SK-N-MC (cell line): ENCODE results near the gene DSCAML1.

ENCODE experiments used
- DNase-seq: peaks from one replicate; pipeline ENCODE4 v3.0.0-alpha.2; 2011; ENCODE audit warnings: low read depth, low spot score
- H3K27ac ChIP-seq: fragments of 200-600 bp; sonication (generic); 2 replicates; pipeline ENCODE4 v1.5.1; 2016; ENCODE audit warnings: mixed run types
- H3K36me3 ChIP-seq: fragments of 200-600 bp; sonication (generic); 2 replicates; pipeline ENCODE4 v1.6.1; 2017; ENCODE audit warnings: antibody characterized with exemption, low read length, mixed read lengths; ENCODE audit not compliant: insufficient read depth
- H3K4me3 ChIP-seq: fragments of 200-600 bp; sonication (generic); 2 replicates; pipeline ENCODE4 v1.5.1; 2016
- H3K9ac ChIP-seq: fragments of 200-600 bp; sonication (generic); 2 replicates; pipeline ENCODE4 v1.8.0; 2017; ENCODE audit warnings: mixed run types, mixed read lengths; ENCODE audit not compliant: insufficient read length
- H3K9me3 ChIP-seq: fragments of 200-600 bp; sonication (generic); 2 replicates; pipeline ENCODE4 v1.6.1; 2017; ENCODE audit warnings: low read depth, mild to moderate bottlenecking, antibody characterized with exemption, low read length, moderate library complexity, mixed read lengths
- EZH2 ChIP-seq: fragments of 200-600 bp; sonication (generic); IDR thresholded peaks from one replicate; pipeline ENCODE4 v1.6.1; 2017; ENCODE audit warnings: antibody characterized with exemption
- FOXP2 ChIP-seq: optimal IDR thresholded peaks from 2 replicates; pipeline ENCODE3; 2011; ENCODE audit warnings: mild to moderate bottlenecking, moderate library complexity; ENCODE audit not compliant: insufficient read depth; ENCODE audit errors: extremely low read length, control extremely low read depth
- POLR2AphosphoS5 ChIP-seq: IDR thresholded peaks from 2 replicates; pipeline ENCODE4 v1.6.1; 2012; ENCODE audit warnings: mild to moderate bottlenecking, low read depth, low read length, borderline replicate concordance

DSCAML1 gene

DNA sequence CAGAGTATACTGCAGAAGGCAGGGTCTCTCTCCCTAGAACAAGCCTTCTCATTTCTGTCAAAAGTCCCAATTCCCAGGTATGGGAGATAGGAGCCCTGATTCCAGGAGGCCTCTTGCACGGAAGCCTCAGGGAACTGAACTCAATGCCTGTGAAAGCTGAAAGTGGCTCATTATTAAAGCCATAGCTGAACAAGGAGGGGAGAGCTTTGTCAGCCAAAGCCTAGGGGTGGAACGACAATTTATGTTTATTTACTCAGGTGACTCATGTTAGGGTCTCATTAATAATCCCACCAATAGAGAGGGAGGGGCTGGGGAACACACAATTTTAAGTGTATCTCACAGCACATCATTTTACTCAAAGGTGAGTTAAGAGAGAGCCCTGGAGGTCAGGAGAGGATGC lies 44.9 kb downstream of the DSCAML1 start:
- DNase-seq: no peak
- Histone ChIP-seq H3K9ac (no peak overlapping the region), H3K27ac (no peak overlapping the region), H3K4me3 (no peak overlapping the region), H3K9me3 (no peaks in the 10 kb centered on the region), H3K36me3 (no peaks in the 10 kb centered on the region)
- TF ChIP-seq POLR2AphosphoS5: no peak
- TF ChIP-seq EZH2: no peak
- no peak for TF ChIP-seq FOXP2

DNA sequence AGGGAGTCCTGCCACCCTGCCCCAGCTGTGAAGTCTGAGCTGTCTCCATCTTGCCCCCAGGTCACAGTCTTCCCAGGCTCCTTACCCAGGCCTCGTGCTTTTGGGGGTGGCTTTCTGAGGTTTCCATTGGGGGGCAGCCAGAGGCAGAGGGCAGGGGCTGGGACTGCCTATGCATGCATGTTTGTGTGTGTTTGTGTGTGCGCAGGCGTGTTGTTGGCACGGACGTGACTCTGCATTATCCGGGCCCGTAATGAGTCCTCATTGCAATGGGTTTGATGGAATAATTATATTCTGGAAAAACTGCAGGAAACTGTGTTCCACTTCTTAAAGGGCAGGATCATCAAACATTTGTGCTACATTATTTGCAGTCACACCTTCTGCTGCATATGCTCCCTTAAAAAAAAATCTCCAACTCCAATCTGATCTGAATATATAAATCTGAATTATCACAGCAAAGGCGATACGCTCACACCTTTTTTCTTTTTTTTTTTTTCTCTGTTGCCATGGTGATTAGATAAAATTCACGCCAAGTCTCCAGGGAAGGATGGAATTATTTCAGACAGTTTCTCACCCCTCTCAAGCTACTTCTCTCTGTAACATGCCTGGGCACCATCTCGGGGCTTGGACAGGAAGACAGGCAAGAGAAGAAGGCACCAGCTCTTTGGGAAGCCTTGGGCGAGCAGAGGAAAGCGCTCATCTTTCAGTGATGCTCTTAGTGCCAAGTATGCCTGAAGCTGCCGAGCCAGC lies 45.9 kb downstream of the DSCAML1 start:
- Histone ChIP-seq H3K9ac (no peak overlapping the region), H3K4me3 (no peak overlapping the region), H3K9me3 (no peaks in the 10 kb centered on the region), H3K36me3 (no peaks in the 10 kb centered on the region), H3K27ac (no peak overlapping the region)
- DNase-seq: no peak
- TF ChIP-seq EZH2 (no peak), POLR2AphosphoS5 (no peak), FOXP2 (no peak)

DNA sequence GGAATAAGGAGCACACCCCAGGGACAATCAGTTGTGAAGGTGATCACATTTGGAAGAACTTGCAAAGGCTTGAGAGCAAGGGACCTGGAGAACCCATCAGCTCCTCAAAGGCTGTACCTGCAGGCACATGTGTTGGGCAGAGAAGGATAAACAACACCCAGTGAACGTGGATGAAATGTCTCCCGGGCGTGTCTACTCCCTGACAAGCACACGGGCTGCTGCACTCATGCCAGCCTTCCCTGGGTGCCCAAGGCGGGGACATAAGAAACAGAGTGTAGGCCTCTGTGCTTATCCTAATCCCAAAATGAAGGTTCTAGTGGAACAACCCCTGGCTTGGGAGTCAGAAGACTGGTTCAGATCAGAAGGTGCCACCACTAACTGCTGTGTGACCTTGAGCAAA lies 46.7 kb downstream of the DSCAML1 start:
- H3K4me3 ChIP-seq: no peak overlapping the region
- DNase-seq: no peak
- no peak for TF ChIP-seq EZH2
- TF ChIP-seq POLR2AphosphoS5: no peak
- TF ChIP-seq FOXP2: no peak
- H3K9me3 ChIP-seq: no peaks in the 10 kb centered on the region
- H3K36me3 ChIP-seq: no peaks in the 10 kb centered on the region
- H3K27ac ChIP-seq: no peak overlapping the region
- no peak overlapping the region for H3K9ac ChIP-seq

DNA sequence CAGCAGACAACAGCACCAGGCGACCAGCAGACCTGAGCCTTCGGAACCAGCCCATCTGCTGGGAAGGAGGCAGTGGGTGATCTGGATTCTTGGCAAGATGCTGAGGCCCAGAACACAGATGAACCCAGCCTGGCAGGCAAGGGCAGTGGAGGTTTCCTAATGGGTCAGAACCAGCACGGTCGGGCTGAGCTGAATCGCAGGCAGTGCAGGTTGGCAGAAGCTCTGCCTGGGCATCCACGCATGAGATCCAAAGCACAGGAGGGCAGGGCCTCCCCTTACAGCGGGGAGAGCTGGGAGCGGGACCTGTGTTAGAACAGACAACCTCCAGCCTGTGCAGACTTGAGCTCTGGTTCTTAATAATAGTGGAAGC lies 47.5 kb downstream of the DSCAML1 start:
- H3K27ac ChIP-seq: no peak overlapping the region
- no peak overlapping the region for H3K9ac ChIP-seq
- no peaks in the 10 kb centered on the region for H3K9me3 ChIP-seq
- TF ChIP-seq FOXP2: no peak
- no peak for TF ChIP-seq EZH2
- TF ChIP-seq POLR2AphosphoS5: no peak
- DNase-seq: no peak
- no peaks in the 10 kb centered on the region for H3K36me3 ChIP-seq
- no peak overlapping the region for H3K4me3 ChIP-seq

DNA sequence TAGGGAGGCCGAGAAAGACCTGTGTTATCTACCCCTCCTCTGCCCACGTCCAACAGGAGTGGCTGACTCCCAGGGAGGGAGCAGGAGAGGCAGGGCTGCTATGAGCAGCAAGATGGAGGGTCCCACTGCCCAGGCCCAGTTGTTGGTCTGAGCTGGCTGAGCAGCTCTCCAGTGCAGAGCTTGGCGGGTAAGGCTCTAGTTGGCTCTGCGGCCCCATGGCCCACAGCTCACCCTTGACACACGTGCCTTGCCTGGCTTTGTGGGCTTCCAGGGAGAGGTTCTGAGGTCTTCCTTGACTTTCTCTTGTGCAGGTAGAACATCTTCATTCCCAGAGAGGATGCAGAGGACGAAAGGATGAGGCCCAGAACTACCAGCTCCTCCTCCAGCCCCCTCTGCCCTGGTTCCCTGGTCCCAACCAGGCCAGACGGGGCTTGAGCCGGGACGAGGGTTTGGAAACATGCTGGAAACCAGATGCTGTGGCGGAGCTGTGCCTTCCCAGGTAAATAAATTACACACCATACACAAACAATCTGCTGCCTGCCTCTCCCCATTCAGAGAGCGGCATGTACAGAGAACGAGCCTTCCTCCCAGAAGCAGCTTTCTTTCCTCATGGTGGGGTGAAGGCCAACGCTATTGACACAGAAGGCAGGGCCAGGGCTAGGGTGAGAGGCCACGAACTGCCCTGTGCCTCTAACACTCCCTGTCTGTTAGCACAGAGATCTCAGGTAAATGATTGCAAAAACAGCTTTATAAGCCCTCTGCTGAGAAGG lies 48.1 kb downstream of the DSCAML1 start:
- Histone ChIP-seq H3K9ac (no peak overlapping the region), H3K27ac (no peak overlapping the region), H3K4me3 (no peak overlapping the region), H3K36me3 (no peaks in the 10 kb centered on the region), H3K9me3 (no peaks in the 10 kb centered on the region)
- TF ChIP-seq FOXP2 (no peak), EZH2 (no peak), POLR2AphosphoS5 (no peak)
- no peak for DNase-seq

DNA sequence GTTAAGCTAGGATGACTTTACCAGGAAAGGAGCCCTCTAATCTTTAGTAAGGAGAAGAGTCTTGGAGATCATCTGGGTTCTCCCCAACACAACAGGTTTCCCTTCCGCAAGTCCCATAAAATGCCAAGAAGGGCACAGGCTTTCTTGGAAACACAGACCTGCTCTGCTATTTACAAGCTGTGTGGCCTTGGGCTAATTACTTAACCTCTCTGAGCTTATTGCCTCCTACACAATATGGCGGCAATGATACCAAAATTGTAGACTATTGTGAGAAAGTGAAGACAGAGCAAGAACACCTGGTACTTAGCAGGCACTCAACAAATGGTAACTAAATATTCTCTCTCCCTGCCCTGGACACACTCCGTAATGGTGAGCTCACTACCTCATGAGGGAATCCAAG lies 49.1 kb downstream of the DSCAML1 start:
- Histone ChIP-seq H3K9ac (no peak overlapping the region), H3K4me3 (no peak overlapping the region), H3K36me3 (no peaks in the 10 kb centered on the region), H3K27ac (no peak overlapping the region), H3K9me3 (no peaks in the 10 kb centered on the region)
- no peak for DNase-seq
- TF ChIP-seq POLR2AphosphoS5: no peak
- TF ChIP-seq EZH2: no peak
- no peak for TF ChIP-seq FOXP2

DNA sequence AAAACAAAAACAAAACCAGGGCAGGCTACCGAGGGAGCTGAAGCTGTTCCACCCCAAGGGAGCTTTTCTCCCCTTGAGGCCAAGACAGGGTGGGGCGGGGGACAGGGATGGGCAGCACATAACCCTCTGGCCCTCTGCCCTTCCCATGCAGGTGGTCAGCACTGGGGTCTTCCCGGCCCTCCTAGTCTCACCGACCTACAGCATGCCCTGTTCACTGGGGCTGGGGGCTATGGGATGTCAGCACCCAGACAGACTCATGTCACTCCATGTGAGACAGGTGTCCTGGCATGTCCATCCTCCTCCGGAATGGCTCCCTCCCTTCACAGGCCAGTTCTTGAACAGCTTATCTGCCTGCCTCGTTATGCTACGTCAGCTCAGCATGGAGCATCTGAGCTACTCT lies 51.7 kb downstream of the DSCAML1 start:
- Histone ChIP-seq H3K27ac (no peak overlapping the region), H3K36me3 (no peaks in the 10 kb centered on the region), H3K9me3 (no peaks in the 10 kb centered on the region), H3K4me3 (no peak overlapping the region), H3K9ac (no peak overlapping the region)
- no peak for DNase-seq
- TF ChIP-seq EZH2 (no peak), POLR2AphosphoS5 (no peak), FOXP2 (no peak)

DNA sequence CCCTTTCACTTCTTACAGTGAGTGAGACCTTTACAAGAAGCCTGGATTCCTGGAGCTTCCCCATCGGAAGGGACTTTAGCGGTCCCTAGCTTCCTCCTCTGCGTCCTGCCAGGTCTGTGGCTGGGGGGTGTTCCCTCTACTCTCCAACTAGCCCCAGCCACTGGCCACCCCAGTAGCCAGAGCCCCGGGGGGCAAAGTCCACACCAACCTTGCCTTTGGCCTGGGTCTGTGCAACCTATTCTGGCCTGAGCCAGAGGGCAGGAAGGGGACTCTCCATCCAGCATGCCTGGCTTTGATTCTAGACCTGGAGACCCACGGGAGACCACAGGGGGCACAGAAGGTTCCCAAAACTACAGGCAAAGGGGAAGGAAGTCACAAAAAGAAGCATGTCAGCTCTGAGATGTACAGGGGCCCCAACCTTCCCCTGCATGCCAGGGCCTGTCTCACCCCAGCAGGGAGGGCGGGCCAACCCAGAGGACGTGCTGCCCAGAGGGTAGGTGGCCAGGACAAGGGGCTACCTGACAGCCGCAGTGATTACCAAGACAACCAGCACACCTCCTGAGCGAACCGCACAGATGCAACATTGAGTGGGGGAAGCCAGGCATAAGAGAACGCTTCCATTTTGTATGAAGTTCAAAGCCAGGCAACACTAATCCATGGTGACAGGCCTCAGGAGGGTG lies 52.4 kb downstream of the DSCAML1 start:
- no peak for DNase-seq
- Histone ChIP-seq H3K9ac (no peak overlapping the region), H3K36me3 (no peaks in the 10 kb centered on the region), H3K27ac (no peak overlapping the region), H3K9me3 (no peaks in the 10 kb centered on the region), H3K4me3 (no peak overlapping the region)
- no peak for TF ChIP-seq POLR2AphosphoS5
- TF ChIP-seq FOXP2: no peak
- no peak for TF ChIP-seq EZH2
